Measurements from ENCODE around the gene SLC37A1. TPM values are rescaled to one million over a fixed set of nuclear protein-coding genes. Genes with fewer than 3 reads are reported as not detected.

Gene SLC37A1
- total RNA-seq, 1 experiment from 2014 or later: 4.9 TPM

DNA sequence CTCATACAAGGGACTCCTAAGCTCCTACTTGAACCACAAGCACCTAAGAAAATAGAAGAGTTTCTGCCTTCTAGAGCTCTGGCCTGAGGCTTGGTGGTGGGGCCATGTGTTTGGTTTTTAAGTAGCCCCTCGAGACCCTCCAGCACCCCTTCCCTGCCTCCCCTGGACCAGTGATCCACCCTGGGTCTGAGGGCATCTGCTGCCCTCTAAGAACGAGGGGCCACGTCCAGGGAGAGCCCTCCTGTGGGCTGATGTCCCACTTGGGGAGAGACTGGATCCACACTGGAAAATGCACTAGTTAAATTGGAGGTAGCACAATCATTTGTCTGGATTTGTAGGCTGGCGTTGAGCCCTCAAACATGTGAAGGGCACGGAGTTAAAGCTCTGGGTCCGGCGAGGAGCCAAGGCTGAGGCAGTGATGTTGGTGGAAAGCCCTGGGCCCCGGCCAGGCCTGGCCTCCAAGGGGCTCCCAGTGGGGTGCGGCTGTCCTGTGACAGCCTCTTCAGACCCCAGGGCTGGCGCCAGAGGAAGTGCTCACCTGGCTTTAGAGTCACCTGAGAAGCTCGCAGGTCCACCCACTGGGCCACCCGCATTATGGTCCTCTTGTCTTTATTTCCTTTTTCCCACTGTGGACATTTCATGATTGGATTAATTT lies 65.2 kb downstream of the SLC37A1 start:
- Mint-ChIP-seq H3K27ac (ENCODE audit: low read depth, unreplicated experiment) (no peak overlapping the region), H3K4me1 (ENCODE audit: insufficient read depth, unreplicated experiment) (no peaks in the 10 kb centered on the region), H3K4me3 (ENCODE audit: unreplicated experiment) (no peak overlapping the region), H3K27me3 (ENCODE audit: insufficient read depth, unreplicated experiment) (no peaks in the 10 kb centered on the region), H3K36me3 (ENCODE audit: insufficient read depth, unreplicated experiment) (no peaks in the 10 kb centered on the region), H3K9me3 (ENCODE audit: unreplicated experiment) (peaks cover 27% of the 10 kb centered on the region)
- no peak for DNase-seq (ENCODE audit: unreplicated experiment)
- no TSS peak for BruUV-seq (replicated peaks)
- ChIA-PET CTCF (interaction anchor here (0.9 kb wide), 1 partner anchor 14 kb away, joined by 5 read pairs; no protein-coding TSS in a partner anchor), POLR2A (no interaction called here)
- intact Hi-C loops (cut with micrococcal nuclease): no loop called here
- TF ChIP-seq, protein P1, sequence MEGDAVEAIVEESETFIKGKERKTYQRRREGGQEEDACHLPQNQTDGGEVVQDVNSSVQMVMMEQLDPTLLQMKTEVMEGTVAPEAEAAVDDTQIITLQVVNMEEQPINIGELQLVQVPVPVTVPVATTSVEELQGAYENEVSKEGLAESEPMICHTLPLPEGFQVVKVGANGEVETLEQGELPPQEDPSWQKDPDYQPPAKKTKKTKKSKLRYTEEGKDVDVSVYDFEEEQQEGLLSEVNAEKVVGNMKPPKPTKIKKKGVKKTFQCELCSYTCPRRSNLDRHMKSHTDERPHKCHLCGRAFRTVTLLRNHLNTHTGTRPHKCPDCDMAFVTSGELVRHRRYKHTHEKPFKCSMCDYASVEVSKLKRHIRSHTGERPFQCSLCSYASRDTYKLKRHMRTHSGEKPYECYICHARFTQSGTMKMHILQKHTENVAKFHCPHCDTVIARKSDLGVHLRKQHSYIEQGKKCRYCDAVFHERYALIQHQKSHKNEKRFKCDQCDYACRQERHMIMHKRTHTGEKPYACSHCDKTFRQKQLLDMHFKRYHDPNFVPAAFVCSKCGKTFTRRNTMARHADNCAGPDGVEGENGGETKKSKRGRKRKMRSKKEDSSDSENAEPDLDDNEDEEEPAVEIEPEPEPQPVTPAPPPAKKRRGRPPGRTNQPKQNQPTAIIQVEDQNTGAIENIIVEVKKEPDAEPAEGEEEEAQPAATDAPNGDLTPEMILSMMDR (IDR thresholded peaks at IDR 0.05; ENCODE audit: unreplicated experiment): no peak

DNA sequence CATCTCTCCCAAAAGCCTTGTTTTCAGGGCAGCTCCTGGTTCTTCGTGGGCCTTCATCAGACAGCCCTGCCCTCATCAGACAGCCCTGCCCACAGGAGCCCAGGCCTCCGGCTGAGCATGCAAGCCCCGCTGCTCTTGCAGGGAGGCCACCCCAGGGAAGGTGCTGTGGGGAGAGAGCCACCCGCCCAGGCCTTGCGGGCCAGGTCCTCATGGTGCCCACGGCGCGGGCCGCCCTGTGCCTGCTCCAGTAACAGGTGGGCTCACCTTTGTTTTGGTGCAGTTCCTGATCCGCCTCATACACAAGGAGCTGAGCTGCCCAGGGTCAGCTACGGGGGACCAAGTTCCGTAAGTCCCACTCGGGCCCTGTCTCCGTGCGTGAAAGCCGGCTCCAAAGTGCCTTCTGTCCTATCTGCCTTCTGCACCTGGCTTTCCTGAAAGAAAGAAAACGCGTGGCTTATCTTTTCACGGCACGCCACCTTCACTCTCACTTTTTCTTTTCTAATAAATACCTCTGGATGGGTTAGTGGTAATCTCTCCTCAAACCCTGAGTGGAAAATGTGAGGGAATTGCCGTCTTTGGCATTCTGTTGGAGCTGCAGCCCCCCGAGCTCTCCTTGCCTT lies 65.9 kb downstream of the SLC37A1 start:
- no TSS peak for BruUV-seq (replicated peaks)
- POLR2A ChIA-PET: no interaction called here
- intact Hi-C loops (cut with micrococcal nuclease): no loop called here
- Mint-ChIP-seq H3K9me3 (ENCODE audit: unreplicated experiment) (peaks cover 27% of the 10 kb centered on the region), H3K27me3 (ENCODE audit: insufficient read depth, unreplicated experiment) (no peaks in the 10 kb centered on the region), H3K27ac (ENCODE audit: low read depth, unreplicated experiment) (no peak overlapping the region), H3K36me3 (ENCODE audit: insufficient read depth, unreplicated experiment) (no peaks in the 10 kb centered on the region), H3K4me1 (ENCODE audit: insufficient read depth, unreplicated experiment) (no peaks in the 10 kb centered on the region), H3K4me3 (ENCODE audit: unreplicated experiment) (no peak overlapping the region)
- CTCF ChIA-PET: interaction anchor here (0.9 kb wide), 1 partner anchor 14 kb away, joined by 5 read pairs; no protein-coding TSS in a partner anchor
- TF ChIP-seq, protein P1 (IDR thresholded peaks at IDR 0.05; ENCODE audit: unreplicated experiment): no peak
- no peak for DNase-seq (ENCODE audit: unreplicated experiment)

DNA sequence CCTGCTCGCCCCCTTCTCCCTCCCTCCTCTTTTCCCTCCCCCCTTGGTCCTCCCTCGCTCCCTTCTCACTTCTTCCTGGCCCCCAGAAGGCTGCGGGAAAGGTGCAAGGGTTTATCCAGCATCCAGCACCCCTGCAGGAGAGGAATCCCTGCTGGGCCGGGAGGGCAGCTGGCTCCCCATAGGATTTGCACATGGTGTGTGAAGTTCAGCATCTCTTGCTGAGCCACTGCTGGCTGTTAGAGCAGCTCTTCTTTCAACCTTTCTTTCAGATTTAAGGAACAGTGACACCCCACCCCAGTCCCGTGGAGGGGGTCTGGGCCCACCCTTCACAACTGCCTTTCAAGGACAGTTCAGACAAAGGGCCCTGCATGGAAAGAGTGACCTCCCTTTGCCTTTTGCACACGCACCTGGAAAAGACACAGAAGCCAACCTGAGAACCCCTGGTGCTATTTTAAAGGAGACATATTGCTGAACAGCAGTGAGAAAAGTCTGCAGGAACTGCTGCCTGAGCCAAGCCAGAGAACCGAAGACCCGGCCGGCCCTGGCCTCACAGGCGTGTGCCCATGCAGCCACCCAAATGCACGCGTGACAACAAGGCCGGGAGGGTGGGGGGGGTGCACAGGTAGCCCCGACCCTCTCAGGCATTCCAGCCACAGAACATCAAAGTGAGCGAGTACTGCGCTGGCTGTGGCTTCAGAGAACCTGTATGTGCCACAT lies 66.6 kb downstream of the SLC37A1 start:
- Mint-ChIP-seq H3K36me3 (ENCODE audit: insufficient read depth, unreplicated experiment) (no peaks in the 10 kb centered on the region), H3K27ac (ENCODE audit: low read depth, unreplicated experiment) (no peak overlapping the region), H3K4me3 (ENCODE audit: unreplicated experiment) (no peak overlapping the region), H3K27me3 (ENCODE audit: insufficient read depth, unreplicated experiment) (no peaks in the 10 kb centered on the region), H3K9me3 (ENCODE audit: unreplicated experiment) (peaks cover 27% of the 10 kb centered on the region), H3K4me1 (ENCODE audit: insufficient read depth, unreplicated experiment) (no peaks in the 10 kb centered on the region)
- intact Hi-C loops (cut with micrococcal nuclease): no loop called here
- POLR2A ChIA-PET: no interaction called here
- no TSS peak for BruUV-seq (replicated peaks)
- DNase-seq (ENCODE audit: unreplicated experiment): no peak
- TF ChIP-seq, protein P1 (IDR thresholded peaks at IDR 0.05; ENCODE audit: unreplicated experiment): no peak
- CTCF ChIA-PET: interaction anchor here (0.9 kb wide), 1 partner anchor 15 kb away, joined by 5 read pairs; no protein-coding TSS in a partner anchor

DNA sequence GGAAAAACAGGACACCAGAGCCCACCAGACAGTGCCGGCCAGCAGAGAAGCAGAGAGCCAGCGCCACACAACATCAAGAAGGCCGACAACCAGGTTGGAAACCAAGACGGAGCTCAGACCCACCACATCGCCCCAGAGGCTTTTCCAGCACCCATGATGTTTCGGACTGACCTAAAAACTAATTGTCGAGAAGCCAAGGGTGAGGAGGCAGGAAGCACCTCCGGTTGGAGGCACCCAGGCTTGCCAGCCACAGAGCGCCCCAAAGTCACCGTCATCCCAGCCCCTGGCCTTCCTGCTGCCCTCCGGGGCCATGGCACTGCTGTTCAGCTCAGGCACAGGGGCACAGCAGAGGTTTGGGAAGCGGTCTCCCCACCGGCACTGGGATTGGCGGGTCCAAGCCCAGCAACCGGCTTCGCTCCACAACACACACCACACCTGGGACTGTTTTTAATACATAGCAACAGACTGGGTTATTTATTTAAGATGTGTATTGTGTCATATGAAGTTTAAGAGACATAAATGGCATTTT lies 67.2 kb downstream of the SLC37A1 start:
- no peak for DNase-seq (ENCODE audit: unreplicated experiment)
- no peaks in the 10 kb centered on the region for H3K27me3 Mint-ChIP-seq (ENCODE audit: insufficient read depth, unreplicated experiment)
- no peaks in the 10 kb centered on the region for H3K36me3 Mint-ChIP-seq (ENCODE audit: insufficient read depth, unreplicated experiment)
- ChIA-PET POLR2A (no interaction called here), CTCF (no interaction called here)
- no peak overlapping the region for H3K27ac Mint-ChIP-seq (ENCODE audit: low read depth, unreplicated experiment)
- no TSS peak for BruUV-seq (replicated peaks)
- intact Hi-C loops (cut with micrococcal nuclease): no loop called here
- no peaks in the 10 kb centered on the region for H3K4me1 Mint-ChIP-seq (ENCODE audit: insufficient read depth, unreplicated experiment)
- no peak overlapping the region for H3K4me3 Mint-ChIP-seq (ENCODE audit: unreplicated experiment)
- H3K9me3 Mint-ChIP-seq (ENCODE audit: unreplicated experiment): peaks cover 25% of the 10 kb centered on the region
- TF ChIP-seq, protein P1 (IDR thresholded peaks at IDR 0.05; ENCODE audit: unreplicated experiment): no peak

Data from MCF 10A (cell line).